ENCODE data around the gene KCNJ6.

KCNJ6 gene

GRCh38 chr21:37562920-37563640 lies 353.2 kb downstream of the KCNJ6 start:
- DNase-seq, result no peak

- DNase-seq, result no peak
Measured at GRCh38 chr21:37561941-37562919, 354.0 kb downstream of the KCNJ6 start.

- DNase-seq, result no peak
Measured at GRCh38 chr21:37561506-37561905, 354.8 kb downstream of the KCNJ6 start.

DNA sequence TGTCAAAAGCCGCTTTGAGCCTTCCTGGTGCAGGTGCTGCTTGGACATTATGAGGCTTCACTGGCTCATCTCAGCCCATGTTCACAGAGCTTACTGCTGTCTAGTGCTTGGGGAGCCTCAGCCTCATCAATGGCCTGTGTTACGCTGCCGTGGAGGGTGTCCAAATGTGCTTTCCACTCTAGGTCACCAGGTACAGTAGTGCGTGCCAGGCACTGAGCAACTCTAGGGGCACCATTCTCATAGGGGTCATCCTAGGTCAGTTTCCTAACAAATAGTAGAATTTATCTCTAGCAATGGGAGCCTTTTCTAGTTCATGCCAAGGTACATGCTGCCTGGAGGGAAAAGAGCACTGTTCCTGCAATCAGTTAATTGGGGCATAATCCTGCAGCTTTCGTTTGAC lies 355.9 kb downstream of the KCNJ6 start:
- DNase-seq, result no peak

GRCh38 chr21:37558676-37559211 lies 357.5 kb downstream of the KCNJ6 start:
- no peak for DNase-seq

All from hippocampal formation (tissue), 2 donors.